Stimulated activated CD4-positive, alpha-beta T cell treated with anti-CD3 and anti-CD28 coated beads, Interleukin-2, amount 100 ng/mL, for 4 hours (primary cell): ENCODE data around the gene YJEFN3.
A peak's percentile ranks its signal among the peaks of the same experiment; 100 is the strongest.

Experiments
- DNase-seq: peaks from one replicate; pipeline ENCODE4 v3.0.0-alpha.2; 2020; ENCODE audit warnings: low read depth

Gene YJEFN3

DNA sequence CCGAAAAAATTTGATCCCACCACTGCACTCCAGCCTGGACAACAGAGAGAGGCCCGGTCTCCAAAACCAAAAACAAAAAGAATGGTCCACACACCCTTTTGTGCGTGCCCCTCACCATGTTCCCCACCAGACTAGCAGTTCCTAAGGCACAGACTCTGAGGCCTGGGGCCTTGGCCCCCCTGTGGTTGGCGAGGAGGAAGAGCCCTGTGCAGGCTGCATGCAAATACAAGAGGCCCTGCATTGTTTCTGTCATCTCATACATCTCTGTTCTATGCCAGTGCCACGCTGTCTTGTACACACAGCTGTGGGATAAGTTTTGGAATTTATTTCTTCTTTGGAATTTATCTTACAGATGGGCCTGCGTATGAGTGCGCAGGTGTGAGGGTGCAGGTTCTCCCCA is 4.7 kb upstream of the YJEFN3 start:
- no peak for DNase-seq

DNA sequence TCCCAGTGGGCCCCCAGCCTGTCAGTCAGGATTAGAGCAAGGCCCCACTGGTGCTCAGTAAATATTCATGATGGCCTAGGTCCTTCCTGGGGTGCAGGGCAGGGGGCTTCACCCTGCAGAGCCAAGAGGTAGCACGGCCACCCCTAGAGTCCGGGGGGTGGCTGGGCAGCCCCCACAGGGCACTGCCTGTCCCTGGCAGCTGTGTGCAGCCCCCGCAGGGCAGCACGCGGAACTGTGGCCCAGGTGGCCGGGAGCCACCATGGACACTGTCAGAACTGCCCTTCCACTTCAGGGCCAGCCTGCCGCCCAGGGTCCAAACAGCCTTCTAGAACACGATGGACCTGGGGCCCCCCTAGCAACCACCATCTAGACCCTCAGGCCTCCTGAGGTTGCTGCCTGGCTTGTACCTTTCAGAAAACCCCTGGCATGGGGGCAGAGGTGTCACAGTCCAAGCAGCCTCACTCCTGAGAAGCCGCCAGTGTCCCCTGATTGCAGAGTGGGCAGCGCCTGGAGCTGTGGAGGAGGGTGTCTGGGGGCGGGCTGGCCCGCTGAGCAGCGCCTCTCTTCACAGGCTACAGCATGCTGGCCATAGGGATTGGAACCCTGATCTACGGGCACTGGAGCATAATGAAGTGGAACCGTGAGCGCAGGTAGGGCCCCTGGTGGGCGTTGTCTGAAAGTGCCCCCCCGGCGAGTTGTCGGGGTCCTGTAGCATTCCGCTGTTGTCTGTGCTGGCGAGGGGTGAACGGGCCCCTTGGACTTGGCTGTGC is 2.9 kb upstream of the YJEFN3 start:
- no peak for DNase-seq

DNA sequence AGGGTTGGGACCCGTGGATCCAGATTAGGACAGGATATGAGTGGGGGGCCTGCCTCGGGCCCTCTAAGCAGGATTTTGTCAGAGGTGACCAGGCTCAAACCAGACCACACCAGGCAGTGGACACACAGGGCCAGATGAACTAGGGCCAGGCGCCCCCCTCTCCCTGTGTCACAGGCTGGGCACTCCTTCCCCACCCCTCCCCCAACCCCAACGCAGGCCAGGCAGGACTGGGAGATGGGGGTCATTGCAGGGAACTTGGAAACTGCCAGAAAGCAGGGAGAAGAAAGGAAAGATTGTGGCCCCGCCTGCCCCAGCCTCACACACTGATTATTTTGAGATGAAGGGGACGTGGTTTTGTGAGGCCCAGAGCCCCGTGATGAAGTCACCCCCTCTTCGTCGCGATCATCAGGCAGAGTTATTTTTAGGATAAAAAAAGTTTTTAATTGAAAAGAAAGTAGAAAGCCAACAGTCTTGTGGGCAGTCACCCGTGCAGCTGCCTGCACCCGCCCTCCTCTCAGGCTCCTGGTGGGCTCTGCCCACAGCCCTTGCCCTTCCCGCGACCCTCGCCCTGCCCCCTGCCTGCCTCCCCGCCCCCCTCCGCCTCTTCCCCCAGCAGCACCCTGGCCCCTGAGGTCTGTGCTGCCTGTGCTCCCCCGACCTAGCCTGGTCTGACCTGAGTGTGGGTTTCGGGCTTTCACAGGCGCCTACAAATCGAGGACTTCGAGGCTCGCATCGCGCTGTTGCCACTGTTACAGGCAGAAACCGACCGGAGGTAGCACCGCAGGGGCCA is 1.9 kb upstream of the YJEFN3 start:
- no peak for DNase-seq

- DNase-seq: no peak
These were observed 1.4 kb upstream of the YJEFN3 start for GRCh38 chr19:19527371-19527656.

DNA sequence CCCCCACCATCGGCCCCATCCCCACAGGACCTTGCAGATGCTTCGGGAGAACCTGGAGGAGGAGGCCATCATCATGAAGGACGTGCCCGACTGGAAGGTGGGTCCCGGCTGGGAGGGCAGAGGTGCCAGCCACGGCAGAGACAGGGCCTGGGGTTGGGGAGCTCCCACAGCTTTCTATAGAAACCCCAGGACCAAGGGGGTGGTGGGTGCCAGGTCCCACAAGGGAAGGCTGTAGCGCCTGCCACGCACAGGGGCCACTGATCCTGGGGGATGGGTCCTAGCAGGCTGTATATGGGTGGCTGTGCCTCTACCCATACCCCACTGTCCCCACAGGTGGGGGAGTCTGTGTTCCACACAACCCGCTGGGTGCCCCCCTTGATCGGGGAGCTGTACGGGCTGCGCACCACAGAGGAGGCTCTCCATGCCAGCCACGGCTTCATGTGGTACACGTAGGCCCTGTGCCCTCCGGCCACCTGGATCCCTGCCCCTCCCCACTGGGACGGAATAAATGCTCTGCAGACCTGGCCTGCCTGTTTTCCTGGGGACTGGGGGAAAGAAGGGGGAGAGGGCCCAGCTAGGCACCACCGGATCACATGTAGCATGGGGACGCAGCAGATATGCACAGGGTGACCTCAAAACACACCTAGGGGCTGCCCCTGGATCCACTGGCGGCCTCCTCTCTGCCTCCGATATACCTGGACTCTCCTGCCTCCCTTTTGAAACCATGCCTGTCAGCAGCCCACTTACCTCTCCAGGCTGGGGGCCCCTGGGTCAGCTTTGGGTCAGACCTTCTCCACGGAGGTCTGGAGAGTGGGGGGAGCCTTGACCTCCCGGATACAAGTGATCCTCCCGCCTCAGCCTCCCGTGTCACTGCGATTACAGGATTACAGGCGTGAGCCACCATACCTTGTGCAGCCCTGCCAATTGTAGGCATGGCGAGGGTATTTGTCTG is 761 bp upstream of the YJEFN3 start:
- DNase-seq: no peak

- no peak for DNase-seq
These were observed 1.2 kb downstream of the YJEFN3 start for GRCh38 chr19:19529783-19530422.

GRCh38 chr19:19530423-19530804 is 1.7 kb downstream of the YJEFN3 start:
- no peak for DNase-seq

DNA sequence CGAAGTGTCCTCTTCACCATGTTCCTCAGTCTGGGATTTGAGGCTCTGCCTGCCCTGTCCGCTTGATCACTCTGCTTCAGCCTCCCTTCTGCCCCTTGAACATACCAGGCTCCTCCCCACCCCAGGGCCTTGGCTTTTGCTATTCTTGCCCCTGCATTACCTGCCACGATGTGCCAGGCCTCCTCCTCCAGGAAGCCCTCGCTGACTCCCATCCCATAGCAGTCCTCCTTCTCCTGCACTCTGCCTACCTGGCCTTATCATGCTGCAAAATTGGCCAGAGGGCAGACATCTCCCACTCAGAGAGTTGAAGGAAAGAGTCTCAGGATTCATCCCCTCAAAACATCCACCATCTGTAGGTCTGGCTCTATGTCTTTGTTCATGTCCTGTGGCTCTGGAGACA is 2.2 kb downstream of the YJEFN3 start:
- DNase-seq: no peak

- DNase-seq: peak; percentile 78
These were observed 3.5 kb downstream of the YJEFN3 start for GRCh38 chr19:19531951-19532805.

- no peak for DNase-seq
These were observed 4.3 kb downstream of the YJEFN3 start for GRCh38 chr19:19532806-19533701.

DNA sequence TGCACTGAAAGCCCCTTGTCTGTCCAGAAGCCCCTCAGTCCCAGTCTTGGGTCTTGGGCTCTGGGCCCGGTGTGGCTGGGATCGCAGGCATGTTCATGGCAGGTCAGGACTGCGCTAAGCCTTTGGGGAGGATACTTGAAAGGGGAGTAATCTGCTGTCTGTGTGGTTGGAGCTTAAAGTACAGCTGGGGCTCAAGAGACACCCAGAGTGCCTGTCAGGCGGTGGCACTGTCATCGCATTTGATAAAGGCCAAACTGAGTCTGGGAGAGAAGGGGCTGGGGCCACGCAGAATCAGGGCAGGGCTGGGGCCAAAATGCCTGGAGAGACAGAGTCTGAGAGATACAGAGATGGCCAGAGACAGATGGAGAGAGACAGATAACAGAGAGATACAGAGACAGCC is 5.1 kb downstream of the YJEFN3 start:
- no peak for DNase-seq

DNA sequence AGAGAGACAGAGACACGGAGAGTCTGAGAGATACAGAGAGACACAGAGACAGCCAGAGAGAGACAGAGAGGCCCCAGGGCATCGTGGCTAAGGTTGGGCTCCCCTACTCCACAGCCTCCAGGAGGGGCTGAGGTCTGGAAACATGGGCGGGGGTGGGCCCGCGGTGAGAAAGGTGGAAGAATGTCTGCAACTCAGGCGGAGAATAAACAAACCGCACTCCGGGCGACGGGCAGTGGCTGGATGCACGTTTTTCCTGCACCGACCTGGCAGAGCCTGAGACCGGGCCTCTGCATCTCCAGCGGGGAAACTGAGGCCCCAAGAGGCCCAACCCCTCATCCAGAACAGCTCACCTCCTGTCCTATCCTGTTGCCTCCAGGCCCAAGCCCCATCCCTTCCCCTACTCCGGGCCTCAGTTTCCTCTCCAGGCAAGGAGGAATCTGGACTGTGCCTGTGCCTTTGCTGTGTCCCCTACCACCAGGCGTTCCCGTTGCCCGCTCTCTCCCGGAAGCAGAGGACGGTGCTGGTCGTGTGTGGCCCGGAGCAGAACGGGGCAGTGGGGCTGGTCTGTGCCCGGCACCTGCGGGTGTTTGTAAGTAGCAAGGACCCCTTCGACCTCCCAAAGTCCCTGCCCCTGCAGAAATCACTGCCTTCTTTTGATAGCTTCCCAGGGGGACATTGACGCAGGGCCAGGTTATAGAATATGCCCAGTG is 6.0 kb downstream of the YJEFN3 start:
- no peak for DNase-seq

DNA sequence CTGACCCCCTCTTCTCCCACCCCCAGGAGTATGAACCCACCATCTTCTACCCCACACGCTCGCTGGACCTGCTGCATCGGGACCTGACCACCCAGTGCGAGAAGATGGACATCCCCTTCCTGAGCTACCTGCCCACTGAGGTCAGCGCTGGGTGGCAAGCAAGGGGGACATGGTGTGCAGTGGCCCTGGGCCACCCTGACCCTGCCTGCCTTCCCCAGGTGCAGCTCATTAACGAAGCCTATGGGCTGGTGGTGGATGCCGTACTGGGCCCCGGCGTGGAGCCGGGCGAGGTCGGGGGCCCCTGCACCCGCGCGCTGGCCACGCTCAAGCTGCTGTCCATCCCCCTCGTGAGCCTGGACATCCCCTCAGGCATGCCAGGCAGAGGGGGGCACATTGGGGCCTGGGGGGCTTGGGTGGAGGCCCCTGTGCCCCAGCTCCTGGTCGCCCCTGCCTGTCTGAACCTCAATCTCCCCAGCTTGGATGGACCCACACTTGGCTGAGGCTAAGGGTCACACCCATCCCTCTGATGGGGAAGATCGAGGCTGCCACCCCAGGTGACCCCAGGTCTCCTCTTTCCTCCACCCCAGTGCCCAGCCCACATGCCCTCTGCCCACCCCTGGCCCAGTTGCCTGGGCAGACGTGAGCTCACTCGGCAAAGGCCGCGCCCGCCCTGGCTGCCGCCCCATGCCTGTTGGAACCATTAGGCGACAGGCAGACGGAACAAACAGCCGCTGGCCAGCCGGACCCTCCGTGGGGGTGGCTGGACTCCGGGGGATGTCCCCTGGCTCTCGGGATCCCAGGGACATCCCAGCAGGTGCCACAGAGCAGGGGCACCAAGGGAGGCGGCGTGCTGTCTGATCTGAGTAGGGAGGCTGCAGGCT is 6.8 kb downstream of the YJEFN3 start:
- no peak for DNase-seq

GRCh38 chr19:19537075-19538048 is 8.7 kb downstream of the YJEFN3 start:
- no peak for DNase-seq

- peak; percentile 18 for DNase-seq
These were observed 9.5 kb downstream of the YJEFN3 start, which contains the start of gene CILP2 for GRCh38 chr19:19538061-19538784. Gene CILP2 (plus strand): TSS chr19:19538265. CDS start chr19:19538350, 85 bp downstream.

DNA sequence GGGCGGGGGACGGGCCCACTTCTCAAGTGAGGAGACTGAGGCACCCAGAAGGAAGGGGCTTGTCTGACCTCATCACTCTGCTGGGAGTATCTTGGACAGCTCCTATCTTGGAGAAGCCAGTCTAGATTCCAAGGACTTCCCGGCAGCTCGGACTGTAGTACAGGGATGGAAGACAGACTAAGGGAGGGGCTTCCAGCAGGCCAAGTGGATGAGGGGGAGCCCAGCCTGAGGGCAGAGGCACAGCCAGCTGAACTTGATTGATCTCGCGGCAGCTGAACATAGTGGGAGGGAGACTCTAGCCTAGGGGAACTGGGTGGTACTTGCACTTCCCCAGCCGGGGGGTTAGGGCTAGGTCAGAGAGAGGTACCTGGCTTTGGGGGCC is 10.1 kb downstream of the YJEFN3 start:
- no peak for DNase-seq

GRCh38 chr19:19539698-19540063 is 11.0 kb downstream of the YJEFN3 start:
- no peak for DNase-seq
